IPS-18a (cell line): ENCODE measurements around the gene EYS.

Source experiments
- H3K27ac ChIP-seq: one replicate; pipeline ENCODE4 v1.5.1; 2013; ENCODE audit warnings: low read length
- H3K27me3 ChIP-seq: one replicate; pipeline ENCODE4 v1.6.1; 2013; ENCODE audit warnings: mild to moderate bottlenecking, low read length; ENCODE audit not compliant: control insufficient read depth, insufficient read depth
- H3K36me3 ChIP-seq: one replicate; pipeline ENCODE4 v1.6.1; 2013; ENCODE audit warnings: low read depth, low read length; ENCODE audit not compliant: control insufficient read depth
- H3K4me1 ChIP-seq: one replicate; pipeline ENCODE4 v1.6.1; 2013; ENCODE audit warnings: low read depth, low read length; ENCODE audit not compliant: control insufficient read depth
- H3K4me3 ChIP-seq: one replicate; pipeline ENCODE4 v1.5.1; 2013; ENCODE audit warnings: low read length
- H3K9ac ChIP-seq: one replicate; pipeline ENCODE4 v1.6.1; 2013; ENCODE audit warnings: mild to moderate bottlenecking, low read length, moderate library complexity
- H3K9me3 ChIP-seq: one replicate; pipeline ENCODE4 v1.6.1; 2013; ENCODE audit warnings: low read depth, low read length; ENCODE audit not compliant: control insufficient read depth

The EYS gene

DNA sequence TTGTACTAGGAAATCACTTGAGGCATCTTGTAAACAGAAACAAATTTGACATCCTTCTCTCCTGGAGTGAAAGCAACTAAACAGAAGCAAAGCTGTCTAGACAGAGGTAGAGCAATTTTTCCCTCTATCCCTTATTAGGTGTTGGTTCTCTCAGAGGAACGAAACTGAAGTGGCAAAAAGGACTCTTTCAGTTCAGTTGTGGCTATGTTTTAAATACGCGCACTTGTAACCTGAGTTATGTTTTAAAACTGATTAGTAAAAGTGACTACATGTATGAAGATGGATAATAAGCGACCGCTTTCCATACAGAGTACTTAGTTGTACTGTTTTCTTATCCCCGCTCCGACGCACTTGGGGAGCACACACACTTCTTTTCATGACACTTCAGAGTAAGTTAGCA, 1520.4 kb downstream of the EYS start:
- no peaks in the 10 kb centered on the region for H3K27me3 ChIP-seq
- H3K36me3 ChIP-seq: no peaks in the 10 kb centered on the region
- H3K9me3 ChIP-seq: no peaks in the 10 kb centered on the region
- H3K27ac ChIP-seq: no peak overlapping the region
- H3K4me1 ChIP-seq: no peaks in the 10 kb centered on the region
- H3K4me3 ChIP-seq: no peak overlapping the region
- no peak overlapping the region for H3K9ac ChIP-seq

DNA sequence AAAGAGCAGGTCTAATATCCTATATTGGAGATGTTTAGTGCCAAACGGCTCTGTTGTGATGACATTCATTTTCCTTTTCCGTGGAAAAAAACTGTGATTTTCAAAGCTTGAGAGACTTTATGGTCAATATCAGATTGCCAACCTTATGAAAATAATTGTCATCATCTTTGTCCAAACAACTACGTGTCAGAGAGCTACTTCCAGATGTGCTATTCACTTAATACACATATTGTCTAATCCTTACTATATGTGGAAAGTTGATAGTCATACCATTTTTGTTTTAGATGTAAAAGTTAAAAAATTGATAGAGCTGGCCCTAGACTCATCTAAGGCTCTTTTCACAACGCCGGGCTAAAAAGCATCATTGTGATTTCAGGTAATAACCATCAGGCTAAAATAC, 1521.4 kb downstream of the EYS start:
- no peak overlapping the region for H3K27ac ChIP-seq
- no peaks in the 10 kb centered on the region for H3K27me3 ChIP-seq
- H3K9ac ChIP-seq: no peak overlapping the region
- no peaks in the 10 kb centered on the region for H3K36me3 ChIP-seq
- no peaks in the 10 kb centered on the region for H3K9me3 ChIP-seq
- no peaks in the 10 kb centered on the region for H3K4me1 ChIP-seq
- no peak overlapping the region for H3K4me3 ChIP-seq

DNA sequence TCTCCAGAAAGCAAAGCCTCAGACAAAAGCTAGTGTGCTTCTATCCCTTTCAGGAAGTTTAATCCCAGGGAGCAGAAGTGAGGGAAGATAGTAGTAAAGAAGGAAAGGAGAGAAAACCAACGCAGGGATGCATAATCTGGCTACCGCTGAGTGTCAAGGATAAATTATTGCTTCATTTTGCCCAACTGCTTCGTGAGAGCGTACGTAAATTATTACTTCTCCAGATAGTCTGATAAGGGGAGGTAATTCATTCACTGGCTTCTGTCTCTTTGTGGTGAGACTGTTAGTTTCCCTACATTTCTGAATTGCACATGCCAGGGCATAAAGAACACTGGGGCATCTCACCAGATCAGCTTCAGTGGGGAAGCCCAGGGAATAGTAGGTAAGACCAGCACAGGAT, 1531.7 kb downstream of the EYS start:
- Histone ChIP-seq H3K4me3 (no peak overlapping the region), H3K9me3 (no peaks in the 10 kb centered on the region), H3K27ac (no peak overlapping the region), H3K9ac (no peak overlapping the region), H3K36me3 (no peaks in the 10 kb centered on the region), H3K4me1 (no peaks in the 10 kb centered on the region), H3K27me3 (no peaks in the 10 kb centered on the region)

DNA sequence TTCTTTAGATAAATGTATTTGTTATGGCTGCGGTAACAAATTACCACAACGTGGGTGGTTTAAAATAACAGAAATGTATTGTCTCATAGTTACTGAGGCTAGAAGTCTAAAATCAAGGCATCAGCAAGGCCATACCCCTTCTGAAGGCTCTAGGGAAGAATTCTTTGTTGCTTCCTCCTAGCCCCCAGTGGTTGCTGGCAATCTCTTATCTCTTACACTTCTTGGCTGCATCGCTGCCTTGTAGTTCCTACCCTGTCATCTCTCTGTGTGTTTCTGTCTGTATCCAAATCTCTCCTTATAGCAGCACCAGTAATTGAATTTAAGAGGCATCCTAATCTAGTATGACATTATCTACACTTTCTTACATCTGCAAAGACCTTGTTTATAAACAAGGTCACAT, 1536.7 kb downstream of the EYS start:
- H3K4me3 ChIP-seq: no peak overlapping the region
- no peak overlapping the region for H3K9ac ChIP-seq
- no peak overlapping the region for H3K27ac ChIP-seq
- H3K4me1 ChIP-seq: no peaks in the 10 kb centered on the region
- H3K27me3 ChIP-seq: no peaks in the 10 kb centered on the region
- no peaks in the 10 kb centered on the region for H3K9me3 ChIP-seq
- H3K36me3 ChIP-seq: no peaks in the 10 kb centered on the region

DNA sequence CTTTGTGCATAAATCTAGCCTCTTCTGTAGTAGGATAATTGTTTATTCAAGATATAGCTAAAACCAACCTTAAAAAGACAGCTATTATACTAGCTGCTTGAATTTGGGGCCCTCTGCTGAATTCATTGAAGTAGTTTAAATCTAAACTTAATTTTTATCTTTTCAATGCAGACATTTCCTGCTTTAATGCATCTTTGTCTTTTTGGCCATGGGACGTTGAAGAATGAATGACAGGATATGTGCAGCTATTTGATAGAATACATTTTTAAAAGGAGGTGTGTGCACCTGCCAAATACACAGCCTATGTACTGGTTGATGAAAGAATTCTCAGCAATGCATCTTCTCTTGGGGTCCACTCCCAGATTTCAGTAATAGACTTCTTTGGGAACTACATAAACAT, 1546.5 kb downstream of the EYS start:
- Histone ChIP-seq H3K27ac (no peak overlapping the region), H3K9ac (no peak overlapping the region), H3K4me1 (no peaks in the 10 kb centered on the region), H3K9me3 (no peaks in the 10 kb centered on the region), H3K36me3 (no peaks in the 10 kb centered on the region), H3K27me3 (no peaks in the 10 kb centered on the region), H3K4me3 (no peak overlapping the region)

DNA sequence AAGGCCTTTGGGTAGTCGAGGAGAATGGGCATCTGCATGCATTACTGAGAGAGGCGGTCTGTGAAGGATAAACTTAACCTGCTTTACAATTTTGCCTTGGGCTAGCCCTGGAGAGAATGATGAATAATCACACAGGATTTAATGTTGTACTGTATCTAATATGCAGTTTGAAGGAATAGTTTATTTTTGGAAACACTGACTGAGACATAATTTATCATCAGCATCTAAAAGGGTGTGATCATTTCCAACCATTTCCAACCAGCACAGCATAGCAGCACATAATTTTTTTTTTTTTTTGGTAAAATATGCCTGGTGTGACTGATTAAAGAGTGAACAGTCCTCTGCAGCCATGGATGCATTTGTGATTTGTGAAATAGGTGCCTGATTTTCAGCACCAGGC, 1552.0 kb downstream of the EYS start:
- Histone ChIP-seq H3K9me3 (no peaks in the 10 kb centered on the region), H3K9ac (no peak overlapping the region), H3K4me1 (no peaks in the 10 kb centered on the region), H3K36me3 (no peaks in the 10 kb centered on the region), H3K27me3 (no peaks in the 10 kb centered on the region), H3K4me3 (no peak overlapping the region), H3K27ac (no peak overlapping the region)

DNA sequence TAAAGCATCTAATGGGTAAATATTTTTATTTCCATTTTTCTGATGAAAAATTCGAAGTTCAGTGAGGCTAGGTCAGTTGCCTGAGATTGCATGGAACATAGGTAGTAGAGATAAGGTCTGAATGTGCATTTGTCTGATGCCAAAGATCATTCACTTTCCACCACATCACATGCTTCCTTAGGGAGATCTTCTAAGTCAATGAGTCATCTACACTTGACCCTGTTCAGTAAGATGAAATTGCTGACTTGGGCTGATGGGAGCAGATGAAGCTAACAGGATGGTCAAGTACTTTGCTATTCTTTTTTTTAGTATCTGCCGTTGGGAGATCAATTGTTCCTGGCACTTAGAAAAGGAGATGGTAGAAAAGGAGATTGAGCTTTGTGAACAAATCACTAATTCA, 1560.2 kb downstream of the EYS start:
- no peaks in the 10 kb centered on the region for H3K36me3 ChIP-seq
- H3K27me3 ChIP-seq: no peaks in the 10 kb centered on the region
- H3K4me1 ChIP-seq: no peaks in the 10 kb centered on the region
- H3K4me3 ChIP-seq: no peak overlapping the region
- H3K9ac ChIP-seq: no peak overlapping the region
- no peak overlapping the region for H3K27ac ChIP-seq
- no peaks in the 10 kb centered on the region for H3K9me3 ChIP-seq

DNA sequence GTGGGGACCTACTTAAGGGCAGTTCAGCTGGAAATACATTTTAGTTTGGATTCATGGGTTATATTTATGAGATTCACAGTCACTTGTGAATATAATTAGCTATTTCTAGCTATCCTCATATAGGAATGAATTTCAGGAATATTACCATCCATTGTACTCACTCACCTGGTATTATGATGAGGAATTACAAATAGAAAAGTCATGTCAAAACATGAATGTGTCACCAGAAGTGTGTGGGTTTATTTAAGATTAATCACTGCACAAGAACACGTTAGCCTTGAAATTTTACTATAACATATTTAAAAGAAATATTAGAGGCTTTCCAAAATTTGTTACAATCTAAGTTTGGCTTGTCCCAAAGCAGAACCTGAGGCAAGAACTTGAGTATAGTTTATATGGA, 1560.9 kb downstream of the EYS start:
- Histone ChIP-seq H3K4me1 (no peaks in the 10 kb centered on the region), H3K9me3 (no peaks in the 10 kb centered on the region), H3K4me3 (no peak overlapping the region), H3K36me3 (no peaks in the 10 kb centered on the region), H3K27me3 (no peaks in the 10 kb centered on the region), H3K9ac (no peak overlapping the region), H3K27ac (no peak overlapping the region)

DNA sequence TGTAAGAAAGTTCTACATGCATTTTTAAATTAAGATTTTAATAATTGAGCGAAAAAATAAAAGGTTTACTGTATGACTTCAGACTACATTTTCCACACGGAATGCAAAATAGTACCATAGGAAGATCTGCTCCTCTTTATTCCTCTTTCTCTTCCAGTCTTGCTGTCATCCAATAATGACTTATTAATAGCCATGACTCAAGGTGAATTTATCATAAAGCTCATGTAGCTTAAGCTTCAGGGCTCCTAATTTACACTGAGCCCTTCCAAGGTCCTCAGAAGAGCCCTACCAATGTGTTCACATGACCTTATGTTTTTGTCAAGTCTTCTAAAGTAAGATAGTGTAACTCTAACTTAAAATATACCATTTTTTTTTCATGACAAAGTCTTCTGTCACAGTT, 1561.4 kb downstream of the EYS start:
- no peaks in the 10 kb centered on the region for H3K9me3 ChIP-seq
- no peaks in the 10 kb centered on the region for H3K36me3 ChIP-seq
- no peaks in the 10 kb centered on the region for H3K4me1 ChIP-seq
- H3K27me3 ChIP-seq: no peaks in the 10 kb centered on the region
- no peak overlapping the region for H3K27ac ChIP-seq
- no peak overlapping the region for H3K9ac ChIP-seq
- no peak overlapping the region for H3K4me3 ChIP-seq

DNA sequence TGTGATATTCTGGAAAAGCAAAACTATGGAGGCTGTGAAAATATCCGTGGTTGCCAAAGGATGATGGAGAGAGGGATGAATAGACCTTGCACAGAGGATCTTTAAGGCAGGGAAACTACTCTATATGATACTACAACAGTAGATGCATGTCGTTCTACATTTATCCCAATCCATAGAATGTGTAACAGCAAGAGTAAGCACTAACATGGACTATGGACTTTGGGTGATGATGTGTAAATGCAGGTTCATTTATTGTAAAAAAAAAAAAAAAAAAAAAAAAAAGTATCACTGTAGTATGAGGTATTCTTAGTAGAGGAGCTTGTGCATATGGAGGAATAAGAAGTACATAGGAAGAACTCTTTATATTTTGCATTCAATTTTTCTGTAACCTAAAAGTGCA, 1563.9 kb downstream of the EYS start:
- no peaks in the 10 kb centered on the region for H3K4me1 ChIP-seq
- no peak overlapping the region for H3K9ac ChIP-seq
- H3K9me3 ChIP-seq: no peaks in the 10 kb centered on the region
- no peak overlapping the region for H3K4me3 ChIP-seq
- H3K27me3 ChIP-seq: no peaks in the 10 kb centered on the region
- no peaks in the 10 kb centered on the region for H3K36me3 ChIP-seq
- H3K27ac ChIP-seq: no peak overlapping the region

DNA sequence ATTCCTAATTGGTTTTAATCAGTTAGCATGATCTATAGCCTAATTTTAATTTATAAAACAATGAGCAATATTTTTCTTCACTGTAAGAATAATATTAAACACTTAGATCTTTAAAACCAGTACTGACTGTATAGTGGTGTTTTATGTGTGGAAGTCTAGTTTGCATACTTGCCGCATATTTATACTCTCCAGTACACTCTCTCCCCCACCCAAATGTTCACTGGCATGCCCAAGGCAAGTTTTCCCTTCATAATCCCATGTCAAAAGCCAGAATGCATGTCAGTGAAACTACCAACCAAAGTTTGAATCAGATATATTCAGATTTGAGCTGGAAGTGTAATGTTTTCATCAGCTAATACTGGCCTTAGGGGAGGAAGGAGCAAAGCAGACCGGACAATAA, 1565.3 kb downstream of the EYS start:
- Histone ChIP-seq H3K9me3 (no peaks in the 10 kb centered on the region), H3K4me1 (no peaks in the 10 kb centered on the region), H3K27ac (no peak overlapping the region), H3K9ac (no peak overlapping the region), H3K4me3 (no peak overlapping the region), H3K27me3 (no peaks in the 10 kb centered on the region), H3K36me3 (no peaks in the 10 kb centered on the region)

DNA sequence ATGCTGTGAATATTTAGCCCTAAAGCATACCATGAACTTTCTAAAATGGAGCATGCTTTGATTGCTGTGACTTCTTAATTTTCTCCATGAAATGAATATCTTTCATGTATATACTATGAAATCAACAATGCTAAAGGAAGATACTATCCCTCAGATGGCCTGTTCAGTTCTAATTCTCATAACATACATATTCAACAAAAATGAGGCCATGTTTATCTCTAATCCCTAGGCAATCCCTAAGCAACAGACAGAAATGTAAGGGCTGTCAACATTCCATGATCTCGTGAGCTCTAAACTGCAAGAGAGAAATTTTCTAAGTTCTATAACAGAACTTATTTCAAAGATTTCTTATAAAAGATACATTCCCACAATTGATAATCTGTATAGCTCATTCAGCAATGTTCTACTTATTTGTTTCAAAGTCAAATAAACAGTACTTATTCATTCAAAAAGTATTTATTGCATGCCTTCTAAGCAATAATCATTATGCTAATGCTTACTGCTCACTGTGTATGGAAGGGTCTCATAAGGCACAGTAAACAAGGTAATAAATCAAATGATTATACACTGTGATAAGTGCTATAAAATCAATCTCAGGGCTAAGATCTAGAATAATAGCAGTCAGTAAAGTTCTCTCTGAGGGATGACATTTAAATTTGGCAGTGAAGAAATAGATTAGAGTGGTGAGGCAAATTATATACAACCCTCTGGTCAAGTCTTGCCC, 1578.6 kb downstream of the EYS start:
- Histone ChIP-seq H3K9me3 (no peaks in the 10 kb centered on the region), H3K4me1 (no peaks in the 10 kb centered on the region), H3K27me3 (no peaks in the 10 kb centered on the region), H3K36me3 (no peaks in the 10 kb centered on the region), H3K4me3 (no peak overlapping the region), H3K9ac (no peak overlapping the region), H3K27ac (no peak overlapping the region)
